GM12892 (cell line): ENCODE results near the gene HMCN1.

ENCODE experiments used
- POLR2A ChIP-seq: IDR thresholded peaks from 2 replicates; pipeline ENCODE4 v1.6.1; 2011; ENCODE audit warnings: low read depth, low read length, control low read depth
- TAF1 ChIP-seq: IDR thresholded peaks from 2 replicates; pipeline ENCODE4 v1.6.1; 2011; ENCODE audit warnings: low read depth, mild to moderate bottlenecking, control low read depth, low read length, borderline replicate concordance

DNA sequence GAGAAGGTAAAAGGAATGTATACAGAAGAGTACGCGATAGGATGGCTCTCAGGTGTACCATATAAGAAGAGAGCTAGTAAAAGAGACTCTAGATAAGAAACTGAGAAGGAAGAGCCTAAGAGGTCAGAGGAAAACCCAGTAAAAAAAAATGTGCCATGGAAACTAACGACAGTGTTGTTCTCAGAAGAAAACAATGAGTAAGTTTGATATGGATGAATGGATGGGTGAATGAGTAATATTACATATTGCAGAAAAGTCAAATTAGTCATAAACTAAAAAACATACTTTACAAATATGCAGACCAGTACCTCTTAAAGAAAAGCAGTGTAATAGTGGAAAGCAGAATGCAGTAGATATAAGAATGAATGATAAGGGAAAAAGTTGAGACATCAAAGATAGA lies 316.2 kb downstream of the HMCN1 start:
- TF ChIP-seq POLR2A (no peak), TAF1 (no peak)
